Thoracic aorta (tissue), 2 donors: ENCODE data around the gene CILP2. TPM values are rescaled to one million over a fixed set of nuclear protein-coding genes. Genes with fewer than 3 reads are reported as not detected.

Experiments
- ATAC-seq: fragments of 150-250 bp; one replicate; pipeline ENCODE4 v1.8.0; 2017; ENCODE audit warnings: low read depth; ENCODE audit not compliant: insufficient number of reproducible peaks, low FRiP score
- DNase-seq: peaks from one replicate; pipeline ENCODE4 v3.0.0-alpha.2; 2020; ENCODE audit warnings: low spot score
- H3K27ac ChIP-seq, 2 donors: fragments of 200-600 bp; sonication (generic); 1 replicate in 1 of 2; 2 replicates in 1 of 2; pipeline ENCODE4 v1.5.1; 2016; ENCODE audit warnings: mild to moderate bottlenecking in 2 of 2, moderate library complexity in 2 of 2
- H3K27me3 ChIP-seq: fragments of 200-600 bp; sonication (generic); replicated peaks from 2 replicates; pipeline ENCODE4 v1.6.0; 2016; ENCODE audit warnings: mild to moderate bottlenecking; ENCODE audit not compliant: insufficient read depth
- H3K36me3 ChIP-seq: fragments of 200-600 bp; sonication (generic); one replicate; pipeline ENCODE4 v1.5.1; 2016
- H3K4me1 ChIP-seq, 2 donors: fragments of 200-600 bp; sonication (generic); 1 replicate in 1 of 2; 2 replicates in 1 of 2; pipeline versions ENCODE4 v1.5.1 to v1.6.0; 2016; ENCODE audit warnings: low read depth in 2 of 2, mild to moderate bottlenecking in 1 of 2; ENCODE audit not compliant: control insufficient read depth in 1 of 2
- H3K4me3 ChIP-seq: fragments of 200-600 bp; sonication (generic); 2 replicates; pipeline ENCODE4 v1.5.1; 2016; ENCODE audit warnings: mild to moderate bottlenecking
- H3K9me3 ChIP-seq: fragments of 200-600 bp; sonication (generic); 2 replicates; pipeline ENCODE4 v1.5.1; 2016
- CTCF ChIP-seq: fragments of 200-600 bp; sonication (generic); IDR thresholded peaks from one replicate; pipeline ENCODE4 v1.5.1; 2019; ENCODE audit warnings: antibody characterized with exemption
- total RNA-seq, 2 donors: library from RNA; depleted of rRNA; stranded (reverse); fragments of >200 nt; gene quantifications; one replicate each; pipeline versions ENCODE4 v1.1.0 to v1.2.3, GENCODE V29; 2016

CILP2 gene
- total RNA-seq, 2 donors from 2014 or later = 0.81 to 1.5 TPM

- Histone ChIP-seq H3K4me1 (no peaks in the 10 kb centered on the region), H3K4me3 (no peak overlapping the region), H3K36me3 (no peaks in the 10 kb centered on the region), H3K9me3 (no peaks in the 10 kb centered on the region), H3K27ac (no peak overlapping the region), H3K27me3 (no peaks in the 10 kb centered on the region)
- DNase-seq = no peak
- no peak for TF ChIP-seq CTCF
- no peak for ATAC-seq
Observed at GRCh38 chr19:19550972-19551852, 13.1 kb downstream of the CILP2 start.

- Histone ChIP-seq H3K4me1 (no peaks in the 10 kb centered on the region), H3K4me3 (no peak overlapping the region), H3K36me3 (no peaks in the 10 kb centered on the region), H3K9me3 (no peaks in the 10 kb centered on the region), H3K27ac (no peak overlapping the region), H3K27me3 (no peaks in the 10 kb centered on the region)
- TF ChIP-seq CTCF = no peak
- no peak for DNase-seq
- no peak for ATAC-seq
Observed at GRCh38 chr19:19551853-19552192, 13.8 kb downstream of the CILP2 start.

GRCh38 chr19:19552798-19553197 lies 14.7 kb downstream of the CILP2 start:
- Histone ChIP-seq H3K27ac (no peak overlapping the region), H3K36me3 (no peaks in the 10 kb centered on the region), H3K9me3 (no peaks in the 10 kb centered on the region), H3K27me3 (no peaks in the 10 kb centered on the region), H3K4me3 (no peak overlapping the region), H3K4me1 (no peaks in the 10 kb centered on the region)
- peak; percentile 42 for TF ChIP-seq CTCF
- no peak for DNase-seq
- no peak for ATAC-seq

GRCh38 chr19:19553670-19554069 lies 15.6 kb downstream of the CILP2 start:
- Histone ChIP-seq H3K36me3 (no peaks in the 10 kb centered on the region), H3K27me3 (no peaks in the 10 kb centered on the region), H3K27ac (no peak overlapping the region), H3K4me3 (no peak overlapping the region), H3K4me1 (no peaks in the 10 kb centered on the region), H3K9me3 (no peaks in the 10 kb centered on the region)
- DNase-seq (no peak), ATAC-seq (no peak)
- TF ChIP-seq CTCF = no peak

- no peaks in the 10 kb centered on the region for H3K36me3 ChIP-seq
- peak; percentile 59 for TF ChIP-seq CTCF
- DNase-seq (no peak), ATAC-seq (no peak)
- H3K27me3 ChIP-seq = no peaks in the 10 kb centered on the region
- no peak overlapping the region for H3K27ac ChIP-seq
- H3K4me3 ChIP-seq = no peak overlapping the region
- no peaks in the 10 kb centered on the region for H3K9me3 ChIP-seq
- H3K4me1 ChIP-seq = no peaks in the 10 kb centered on the region
Observed at GRCh38 chr19:19554074-19555023, 16.3 kb downstream of the CILP2 start.
